Neuron (in vitro differentiated cells): ENCODE data around the gene NCKAP1.
"Not testable (repeated sequence)": the region's sequence is repeated elsewhere in the genome, so short reads cannot be mapped to it uniquely, and the experiment has no call there.

ENCODE experiments used
- H2AFZ ChIP-seq: one replicate; pipeline ENCODE4 v1.6.1; 2013; ENCODE audit warnings: low read depth, mild to moderate bottlenecking, inconsistent platforms, low read length, moderate library complexity
- H3K27me3 ChIP-seq: one replicate; pipeline ENCODE4 v1.6.1; 2013; ENCODE audit warnings: low read length; ENCODE audit not compliant: insufficient read depth
- H3K36me3 ChIP-seq: one replicate; pipeline ENCODE4 v1.6.1; 2013; ENCODE audit warnings: low read length; ENCODE audit not compliant: insufficient read depth
- H3K4me1 ChIP-seq: one replicate; pipeline ENCODE4 v1.6.1; 2013; ENCODE audit warnings: low read length; ENCODE audit not compliant: insufficient read depth
- H3K4me3 ChIP-seq: 2 replicates; pipeline ENCODE4 v1.5.1; 2013; ENCODE audit warnings: mild to moderate bottlenecking, low read length, moderate library complexity
- H3K9me3 ChIP-seq: one replicate; pipeline ENCODE4 v1.6.1; 2013; ENCODE audit warnings: low read length

NCKAP1 gene

DNA sequence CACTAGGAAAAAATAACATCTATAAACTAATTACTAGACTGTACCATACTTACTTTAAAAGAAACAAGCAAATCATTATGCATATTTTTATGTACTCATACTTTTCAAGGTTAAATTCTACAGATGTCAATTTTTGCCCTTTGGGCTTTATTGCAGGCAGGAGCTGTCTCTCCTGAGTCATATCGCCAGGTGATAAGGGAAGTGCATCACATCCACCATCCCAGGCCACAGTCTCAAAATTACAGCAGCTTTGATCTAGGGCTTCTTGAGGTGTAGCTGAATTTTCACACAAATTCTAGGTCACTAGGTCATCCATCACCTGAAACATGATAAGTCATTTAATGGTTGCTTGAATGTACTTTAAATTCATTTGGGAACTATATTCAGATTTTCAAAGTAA lies 133.4 kb downstream of the NCKAP1 start:
- H2AFZ ChIP-seq = no peak overlapping the region
- no peak overlapping the region for H3K4me3 ChIP-seq
- peaks cover 3% of the 10 kb centered on the region for H3K36me3 ChIP-seq
- no peaks in the 10 kb centered on the region for H3K9me3 ChIP-seq
- no peaks in the 10 kb centered on the region for H3K27me3 ChIP-seq
- no peaks in the 10 kb centered on the region for H3K4me1 ChIP-seq

- no peaks in the 10 kb centered on the region for H3K36me3 ChIP-seq
- no peak overlapping the region for H3K4me3 ChIP-seq
- no peaks in the 10 kb centered on the region for H3K27me3 ChIP-seq
- H3K9me3 ChIP-seq = no peaks in the 10 kb centered on the region
- no peaks in the 10 kb centered on the region for H3K4me1 ChIP-seq
- no peak overlapping the region for H2AFZ ChIP-seq
Measured at GRCh38 chr2:182903566-182903965, 134.7 kb downstream of the NCKAP1 start.

GRCh38 chr2:182901748-182902147 lies 136.5 kb downstream of the NCKAP1 start:
- no peak overlapping the region for H2AFZ ChIP-seq
- H3K27me3 ChIP-seq = no peaks in the 10 kb centered on the region
- H3K4me1 ChIP-seq = no peaks in the 10 kb centered on the region
- no peaks in the 10 kb centered on the region for H3K36me3 ChIP-seq
- H3K4me3 ChIP-seq = no peak overlapping the region
- no peaks in the 10 kb centered on the region for H3K9me3 ChIP-seq

DNA sequence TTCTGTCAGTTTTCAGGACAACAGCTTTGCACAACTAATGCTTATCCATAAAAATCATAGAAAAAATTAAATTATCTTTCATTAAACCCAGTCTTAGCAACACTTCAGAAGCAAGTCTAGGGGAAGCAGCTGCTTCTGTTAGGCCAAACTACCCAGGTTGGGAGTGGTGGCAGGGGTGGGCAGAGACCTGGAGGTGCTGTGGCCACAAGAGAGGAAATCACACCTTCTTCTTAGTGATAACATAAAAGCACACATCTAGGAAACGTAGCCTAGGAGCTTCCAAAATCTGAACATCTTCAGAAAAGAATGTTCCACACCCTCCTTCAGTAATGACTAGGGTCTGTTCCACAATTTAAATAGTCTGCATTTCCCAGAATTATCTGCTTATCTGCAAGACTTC lies 139.5 kb downstream of the NCKAP1 start:
- Histone ChIP-seq H3K4me3 (no peak overlapping the region), H2AFZ (no peak overlapping the region), H3K4me1 (no peaks in the 10 kb centered on the region), H3K9me3 (peaks cover 8% of the 10 kb centered on the region), H3K36me3 (no peaks in the 10 kb centered on the region), H3K27me3 (no peaks in the 10 kb centered on the region)

GRCh38 chr2:182897137-182897536 lies 141.1 kb downstream of the NCKAP1 start:
- H3K4me1 ChIP-seq = no peaks in the 10 kb centered on the region
- H2AFZ ChIP-seq = no peak overlapping the region
- H3K27me3 ChIP-seq = no peaks in the 10 kb centered on the region
- H3K4me3 ChIP-seq = no peak overlapping the region
- H3K9me3 ChIP-seq = peaks cover 13% of the 10 kb centered on the region
- no peaks in the 10 kb centered on the region for H3K36me3 ChIP-seq

GRCh38 chr2:182895798-182896197 lies 142.5 kb downstream of the NCKAP1 start:
- H3K4me3 ChIP-seq = no peak overlapping the region
- H2AFZ ChIP-seq = no peak overlapping the region
- H3K36me3 ChIP-seq = no peaks in the 10 kb centered on the region
- no peaks in the 10 kb centered on the region for H3K4me1 ChIP-seq
- H3K27me3 ChIP-seq = no peaks in the 10 kb centered on the region
- H3K9me3 ChIP-seq = peaks cover 13% of the 10 kb centered on the region

- Histone ChIP-seq H3K4me1 (no peaks in the 10 kb centered on the region), H3K27me3 (no peaks in the 10 kb centered on the region), H3K36me3 (no peaks in the 10 kb centered on the region), H2AFZ (no peak overlapping the region), H3K4me3 (no peak overlapping the region), H3K9me3 (peaks cover 13% of the 10 kb centered on the region)
Measured at GRCh38 chr2:182895169-182895568, 143.1 kb downstream of the NCKAP1 start.

GRCh38 chr2:182894174-182894573 lies 144.1 kb downstream of the NCKAP1 start:
- H3K9me3 ChIP-seq = peaks cover 13% of the 10 kb centered on the region
- no peaks in the 10 kb centered on the region for H3K4me1 ChIP-seq
- H3K27me3 ChIP-seq = no peaks in the 10 kb centered on the region
- no peaks in the 10 kb centered on the region for H3K36me3 ChIP-seq
- H3K4me3 ChIP-seq = no peak overlapping the region
- no peak overlapping the region for H2AFZ ChIP-seq

DNA sequence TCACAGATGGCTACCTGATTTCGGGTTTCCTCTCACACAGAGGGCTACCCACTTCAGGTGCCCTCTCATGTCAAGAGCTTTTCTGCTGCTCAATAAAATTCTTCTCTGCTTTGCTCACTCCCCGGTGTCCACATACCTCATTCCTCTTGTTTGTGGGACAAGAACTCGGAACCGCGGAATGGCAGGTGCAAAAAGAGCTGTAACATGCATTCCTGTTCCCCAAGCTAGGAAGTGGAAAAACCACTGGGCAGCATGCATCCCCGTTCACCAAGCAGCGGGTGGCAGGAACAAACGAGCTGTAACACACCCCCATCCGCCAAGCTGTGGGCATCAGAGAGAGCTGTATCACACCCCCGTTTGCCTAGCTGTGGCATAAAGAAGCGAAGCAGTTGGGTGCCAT lies 144.6 kb downstream of the NCKAP1 start:
- Histone ChIP-seq H3K9me3 (peaks cover 13% of the 10 kb centered on the region), H3K4me1 (no peaks in the 10 kb centered on the region), H2AFZ (no peak overlapping the region), H3K27me3 (no peaks in the 10 kb centered on the region), H3K4me3 (no peak overlapping the region), H3K36me3 (no peaks in the 10 kb centered on the region)

DNA sequence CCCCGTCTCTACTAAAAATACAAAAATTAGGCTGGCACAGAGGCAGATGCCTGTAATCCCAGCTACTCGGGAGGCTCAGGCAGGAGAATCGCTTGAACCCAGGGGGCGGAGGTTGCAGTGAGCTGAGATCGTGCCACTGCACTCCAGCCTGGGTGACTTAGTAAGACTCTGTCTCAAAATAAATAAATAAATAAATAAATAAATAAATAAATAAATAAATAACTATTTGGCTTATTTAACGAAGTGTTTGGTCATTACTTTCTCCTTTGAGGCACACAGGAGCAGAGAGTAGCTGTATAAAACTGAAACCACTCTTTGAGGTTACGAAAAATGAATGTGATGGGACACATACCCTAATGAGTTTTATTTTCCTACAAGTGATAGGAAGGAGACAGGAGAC lies 145.2 kb downstream of the NCKAP1 start:
- not testable (repeated sequence) for H3K27me3 ChIP-seq, H3K36me3 ChIP-seq, H3K4me3 ChIP-seq, H3K4me1 ChIP-seq, H2AFZ ChIP-seq
- H3K9me3 ChIP-seq = peaks cover 13% of the 10 kb centered on the region

- no peak overlapping the region for H2AFZ ChIP-seq
- no peaks in the 10 kb centered on the region for H3K4me1 ChIP-seq
- H3K4me3 ChIP-seq = no peak overlapping the region
- H3K27me3 ChIP-seq = no peaks in the 10 kb centered on the region
- peaks cover 13% of the 10 kb centered on the region for H3K9me3 ChIP-seq
- no peaks in the 10 kb centered on the region for H3K36me3 ChIP-seq
Measured at GRCh38 chr2:182891611-182892010, 146.6 kb downstream of the NCKAP1 start.

GRCh38 chr2:182890773-182891378 lies 147.4 kb downstream of the NCKAP1 start:
- Histone ChIP-seq H2AFZ (no peak overlapping the region), H3K4me1 (no peaks in the 10 kb centered on the region), H3K36me3 (no peaks in the 10 kb centered on the region), H3K27me3 (no peaks in the 10 kb centered on the region), H3K4me3 (no peak overlapping the region), H3K9me3 (peaks cover 13% of the 10 kb centered on the region)

DNA sequence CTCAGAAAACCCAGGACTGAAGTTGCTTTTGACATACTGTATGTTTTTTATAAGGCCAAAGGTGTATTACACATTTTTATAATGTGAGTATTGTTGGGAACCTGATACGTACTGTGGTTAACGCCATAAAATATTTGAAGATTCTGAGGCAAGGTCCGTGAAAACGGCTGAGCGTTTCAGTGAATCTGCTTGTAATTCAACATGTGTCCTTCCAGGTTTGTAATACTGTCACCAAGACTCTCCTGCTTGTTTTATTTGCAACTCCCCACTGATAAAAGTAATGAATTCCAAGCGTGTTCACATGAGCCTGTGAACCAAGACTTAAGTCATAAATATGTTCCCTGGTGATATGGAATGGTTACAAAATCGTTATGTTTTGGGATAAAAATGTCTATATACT lies 148.0 kb downstream of the NCKAP1 start:
- Histone ChIP-seq H2AFZ (no peak overlapping the region), H3K9me3 (peaks cover 13% of the 10 kb centered on the region), H3K36me3 (no peaks in the 10 kb centered on the region), H3K4me3 (no peak overlapping the region), H3K27me3 (no peaks in the 10 kb centered on the region), H3K4me1 (no peaks in the 10 kb centered on the region)

DNA sequence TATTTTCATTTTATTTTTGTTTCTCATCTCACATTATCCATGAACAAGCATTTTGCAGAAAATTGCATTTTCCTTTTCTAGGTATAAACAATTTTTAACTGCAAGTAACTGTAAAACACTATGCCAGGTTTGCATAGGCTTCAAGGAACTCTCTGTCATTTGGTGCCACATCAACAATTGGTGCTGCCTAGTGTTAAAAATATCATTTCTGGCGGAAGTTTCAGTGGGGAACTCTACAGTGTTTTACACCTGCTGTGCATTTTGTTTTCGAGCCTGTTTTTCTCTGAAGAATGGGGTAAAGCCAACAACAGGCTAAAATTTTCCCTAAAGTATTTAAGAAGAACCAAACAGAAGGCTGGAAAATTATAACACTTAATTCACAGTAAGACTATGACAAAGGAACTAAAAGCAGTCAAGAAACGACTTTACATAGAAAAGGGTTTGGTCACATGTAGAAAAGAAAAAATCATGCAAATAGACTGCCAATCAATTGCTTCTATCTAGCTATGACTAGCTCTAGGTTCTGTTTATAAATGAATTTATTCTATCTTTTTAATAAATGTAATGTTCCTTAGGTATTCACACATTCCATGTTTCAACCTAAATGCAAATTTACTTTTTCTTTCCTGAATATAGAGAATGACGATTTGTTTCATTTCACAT lies 150.4 kb downstream of the NCKAP1 start:
- H3K27me3 ChIP-seq = no peaks in the 10 kb centered on the region
- no peaks in the 10 kb centered on the region for H3K4me1 ChIP-seq
- H3K36me3 ChIP-seq = no peaks in the 10 kb centered on the region
- H2AFZ ChIP-seq = no peak overlapping the region
- H3K4me3 ChIP-seq = no peak overlapping the region
- H3K9me3 ChIP-seq = no peaks in the 10 kb centered on the region
